Activated effector memory CD4-positive, alpha-beta T cell treated with anti-CD3 and anti-CD28 coated beads, Interleukin-2, amount 50 U/mL, for 16 hours (primary cell): Measurements from ENCODE around the gene PTPN20.
"Not testable (repeated sequence)": the region's sequence is repeated elsewhere in the genome, so short reads cannot be mapped to it uniquely, and the experiment has no call there.

Experiments used
- DNase-seq: peaks from one replicate; pipeline ENCODE4 v3.0.0-alpha.2; 2020

PTPN20 gene, protein sequence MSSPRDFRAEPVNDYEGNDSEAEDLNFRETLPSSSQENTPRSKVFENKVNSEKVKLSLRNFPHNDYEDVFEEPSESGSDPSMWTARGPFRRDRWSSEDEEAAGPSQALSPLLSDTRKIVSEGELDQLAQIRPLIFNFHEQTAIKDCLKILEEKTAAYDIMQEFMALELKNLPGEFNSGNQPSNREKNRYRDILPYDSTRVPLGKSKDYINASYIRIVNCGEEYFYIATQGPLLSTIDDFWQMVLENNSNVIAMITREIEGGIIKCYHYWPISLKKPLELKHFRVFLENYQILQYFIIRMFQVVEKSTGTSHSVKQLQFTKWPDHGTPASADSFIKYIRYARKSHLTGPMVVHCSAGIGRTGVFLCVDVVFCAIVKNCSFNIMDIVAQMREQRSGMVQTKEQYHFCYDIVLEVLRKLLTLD

DNA sequence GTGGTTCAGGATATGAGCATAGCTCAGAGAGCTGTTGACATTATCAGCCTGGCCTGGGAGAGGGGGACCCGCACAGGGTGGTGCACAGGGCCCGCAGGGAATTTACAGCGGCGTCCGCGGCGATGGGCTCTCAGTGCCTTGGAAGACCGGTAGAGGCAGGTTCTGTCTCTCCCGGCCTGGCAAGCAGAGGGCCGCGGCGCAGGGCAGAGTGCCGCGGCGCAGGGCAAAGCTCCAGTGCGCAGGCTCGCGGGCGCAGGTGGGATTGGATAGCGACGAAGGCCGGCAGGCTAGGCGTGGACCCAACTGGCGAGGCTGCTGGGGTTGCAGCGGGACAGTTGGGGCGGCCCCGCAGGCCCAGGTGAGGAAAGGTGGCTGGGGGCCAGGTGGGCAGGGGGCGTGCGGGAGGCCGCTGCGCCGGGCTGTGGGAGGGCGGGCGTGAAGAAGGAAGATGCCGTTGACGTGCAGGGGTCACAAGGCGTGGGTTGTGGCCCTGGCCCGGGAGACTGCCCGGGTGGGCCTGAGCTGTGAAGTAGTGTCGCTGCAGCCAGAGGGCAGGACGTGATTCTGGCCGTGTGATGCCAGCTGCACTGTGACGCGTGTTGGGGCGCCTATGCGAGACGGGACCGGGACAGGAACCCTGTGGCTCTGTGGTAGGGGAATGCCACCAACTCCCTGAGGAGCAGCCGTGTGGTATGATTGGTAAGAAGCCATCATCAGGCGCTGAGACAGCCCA is at the start of gene PTPN20:
PTPN20 (plus strand) TSS at position 285 of the 733 bp plus-strand sequence. CDS start 21,072 bp downstream, outside the sequence.
- DNase-seq: not testable (repeated sequence)

DNA sequence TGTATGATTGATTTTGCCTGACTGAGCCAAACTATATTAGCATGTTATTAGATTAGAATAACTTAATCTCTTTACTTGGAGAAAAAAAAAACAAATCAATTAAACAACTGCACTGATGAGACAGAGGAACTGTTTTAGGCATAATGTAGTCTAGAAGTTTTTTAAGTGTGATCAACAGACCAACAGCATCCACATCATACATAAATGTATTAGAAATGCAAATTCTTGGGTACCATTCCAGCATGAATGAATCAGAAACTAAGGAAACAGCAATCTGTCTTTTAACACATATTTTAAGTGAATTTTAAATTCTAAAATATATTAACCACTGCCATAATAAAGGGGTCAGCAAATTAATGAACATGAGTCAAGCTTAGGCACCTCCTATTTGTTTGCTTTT is 41.5 kb upstream of the PTPN20 start:
- DNase-seq: not testable (repeated sequence)

DNA sequence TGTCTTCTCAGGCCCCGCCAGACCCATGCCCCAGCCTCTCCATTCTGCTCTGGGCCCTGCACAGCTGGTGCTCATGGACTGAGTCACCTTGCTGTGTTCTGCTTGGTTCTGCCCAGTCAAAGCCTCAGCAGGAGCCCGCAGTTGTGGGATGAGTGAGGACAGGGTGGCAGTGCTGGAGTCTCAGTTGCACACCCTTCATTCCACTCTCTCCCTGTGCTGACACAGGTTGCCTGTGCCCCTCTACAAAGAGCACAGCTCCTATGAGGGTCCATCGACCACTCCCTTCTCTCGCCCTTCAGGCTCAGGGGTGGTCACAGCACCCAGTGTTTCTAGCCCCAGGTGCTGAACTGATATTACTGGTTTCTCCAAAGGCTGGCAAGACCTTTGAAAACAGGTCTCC is 39.6 kb upstream of the PTPN20 start:
- DNase-seq: not testable (repeated sequence)

DNA sequence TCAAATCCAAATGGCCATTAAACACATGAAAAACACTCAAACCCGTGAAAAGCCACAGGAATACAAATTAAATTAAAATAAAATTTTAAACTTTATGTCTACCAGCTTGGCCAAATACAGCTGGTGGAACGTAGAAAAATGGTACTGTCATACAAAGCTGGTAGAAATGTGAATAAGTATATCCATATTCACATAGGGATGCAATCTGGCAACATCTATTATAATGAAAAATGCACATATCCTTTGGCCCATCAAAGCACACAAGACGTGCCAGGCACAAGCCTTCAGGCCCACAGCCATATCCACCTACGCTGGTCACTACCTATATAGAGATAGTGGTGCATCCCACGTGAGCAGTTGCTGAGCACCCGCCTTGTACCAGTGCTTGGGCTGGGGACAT is 35.9 kb upstream of the PTPN20 start:
- not testable (repeated sequence) for DNase-seq

DNA sequence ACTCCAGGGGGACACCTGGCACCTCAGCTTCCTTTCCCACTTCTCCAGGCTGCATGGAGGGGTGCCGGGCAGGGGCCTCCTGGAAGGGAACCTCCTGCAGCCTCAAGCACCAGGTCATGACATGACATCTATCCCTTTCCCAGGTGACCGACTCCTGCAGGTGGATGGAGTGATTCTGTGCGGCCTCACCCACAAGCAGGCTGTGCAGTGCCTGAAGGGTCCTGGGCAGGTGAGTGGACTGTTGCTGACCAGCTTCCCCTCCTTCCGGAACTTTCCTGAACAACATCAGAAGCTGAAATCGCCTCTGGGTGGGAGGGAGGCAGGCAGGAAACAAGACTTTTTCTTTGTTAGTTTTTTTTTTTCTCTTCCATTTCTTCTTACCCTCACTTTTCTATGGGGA is 34.5 kb upstream of the PTPN20 start:
- not testable (repeated sequence) for DNase-seq

DNA sequence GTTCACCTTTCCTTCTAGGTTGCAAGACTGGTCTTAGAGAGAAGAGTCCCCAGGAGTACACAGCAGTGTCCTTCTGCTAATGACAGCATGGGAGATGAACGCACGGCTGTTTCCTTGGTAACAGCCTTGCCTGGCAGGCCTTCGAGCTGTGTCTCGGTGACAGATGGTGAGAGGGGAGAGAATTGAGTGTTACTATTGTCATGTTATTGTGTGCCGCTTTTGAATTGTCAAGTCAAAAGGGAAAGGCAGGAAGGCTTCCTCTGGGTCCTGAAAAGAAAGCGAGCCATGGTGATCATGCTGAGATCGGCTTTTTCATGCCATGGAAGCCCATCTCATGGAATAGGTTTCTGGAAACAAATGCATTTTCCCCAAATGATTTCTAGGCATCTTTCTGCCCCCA is 32.5 kb upstream of the PTPN20 start:
- DNase-seq: not testable (repeated sequence)

DNA sequence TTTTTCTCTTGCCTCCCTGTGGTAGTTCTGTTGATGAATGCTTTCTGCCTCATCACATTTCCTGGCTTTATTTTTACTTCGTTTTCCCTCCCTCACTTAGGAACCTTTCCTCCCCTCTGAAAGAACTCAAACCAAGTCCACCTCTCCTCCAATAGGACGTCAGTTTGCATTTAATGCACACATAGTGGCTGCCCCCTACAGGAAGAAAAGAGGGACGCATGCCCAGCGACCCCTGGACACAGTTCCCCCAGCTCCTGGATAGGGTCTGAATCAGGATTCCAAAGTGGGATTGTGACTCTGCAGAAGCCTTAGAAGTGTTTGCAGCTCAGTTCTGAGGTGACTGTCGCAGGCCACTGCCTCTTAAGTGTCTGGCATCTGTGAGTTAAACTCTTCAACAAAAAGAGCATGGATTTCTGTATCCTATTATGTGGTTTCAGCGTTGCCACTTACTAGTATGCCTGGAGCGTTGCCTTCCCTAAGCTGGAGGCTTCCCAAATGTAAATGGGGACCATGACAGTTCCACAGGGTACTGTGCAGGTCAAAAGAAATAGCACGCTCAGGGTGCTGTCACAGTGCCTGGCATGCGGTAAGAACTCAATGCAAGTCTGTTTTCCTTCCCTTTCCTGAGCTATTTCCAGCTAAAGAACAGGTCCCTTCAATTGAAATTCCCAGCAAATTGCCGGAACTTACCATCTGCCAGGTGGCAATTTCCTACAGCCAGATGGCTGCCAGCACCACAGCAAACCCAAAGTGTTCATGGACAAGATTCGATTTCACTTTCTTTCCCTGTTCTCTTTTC is 20.2 kb upstream of the PTPN20 start:
- not testable (repeated sequence) for DNase-seq

DNA sequence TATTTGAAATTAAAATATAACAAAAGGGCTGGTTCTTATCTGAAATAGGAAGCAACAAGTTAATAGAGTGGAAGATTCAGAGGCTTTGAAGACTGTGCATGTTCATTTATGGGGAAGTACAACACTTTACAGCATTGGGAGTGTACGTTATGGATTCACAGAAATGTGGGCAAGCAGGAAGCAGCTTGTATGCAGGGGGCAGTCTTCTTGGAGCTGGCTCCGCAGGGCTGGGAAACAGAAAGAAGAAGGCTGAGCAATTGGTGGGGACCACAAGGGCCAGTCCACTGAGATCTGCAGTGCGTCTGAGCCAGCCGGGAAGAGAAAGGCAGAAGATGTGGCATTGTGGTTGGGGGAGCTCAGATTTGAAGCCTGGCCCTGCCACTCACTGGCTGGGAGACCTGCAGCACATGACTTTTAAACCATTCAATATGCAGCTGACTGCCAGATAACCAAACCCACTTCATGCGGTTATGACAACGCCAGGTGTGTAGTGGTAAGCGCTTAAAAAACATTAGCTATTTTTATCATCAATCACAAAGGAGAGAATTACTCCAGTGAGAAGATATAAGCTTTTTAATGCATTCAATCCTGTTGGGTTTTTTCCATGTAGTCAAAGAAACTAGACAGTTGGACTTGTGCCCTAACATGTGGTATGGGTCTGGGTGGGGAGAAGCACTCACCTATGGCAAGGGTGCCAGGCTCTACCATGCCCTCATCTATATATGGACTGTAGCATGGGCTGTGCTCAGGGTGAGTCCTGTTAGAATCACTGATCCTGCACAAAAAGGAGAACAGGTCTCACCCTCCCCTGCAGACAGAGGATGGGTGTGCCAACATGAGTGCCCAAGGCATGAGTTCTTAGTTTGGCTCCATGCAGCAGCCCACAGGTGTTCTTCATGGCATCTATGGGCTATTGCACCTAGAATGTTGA is 14.2 kb upstream of the PTPN20 start:
- not testable (repeated sequence) for DNase-seq

DNA sequence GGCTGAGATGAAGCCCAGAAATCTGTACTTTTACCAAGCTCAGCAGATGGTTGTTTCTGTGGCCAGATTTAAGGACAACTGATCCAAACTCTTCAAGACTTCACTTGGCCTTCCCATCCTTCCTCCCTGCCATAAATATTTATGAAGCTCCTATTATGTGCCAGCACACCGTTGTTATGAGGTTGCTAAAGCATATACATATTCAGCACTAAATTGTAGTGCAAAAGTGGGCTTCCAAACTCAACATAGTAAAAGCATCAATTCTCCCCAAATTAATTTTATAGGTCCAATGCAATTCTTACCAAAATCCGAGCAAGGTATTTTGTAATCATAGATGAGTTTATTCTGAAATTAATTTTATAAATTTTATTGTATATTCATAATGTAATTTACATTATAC is 10.0 kb upstream of the PTPN20 start:
- DNase-seq: not testable (repeated sequence)

DNA sequence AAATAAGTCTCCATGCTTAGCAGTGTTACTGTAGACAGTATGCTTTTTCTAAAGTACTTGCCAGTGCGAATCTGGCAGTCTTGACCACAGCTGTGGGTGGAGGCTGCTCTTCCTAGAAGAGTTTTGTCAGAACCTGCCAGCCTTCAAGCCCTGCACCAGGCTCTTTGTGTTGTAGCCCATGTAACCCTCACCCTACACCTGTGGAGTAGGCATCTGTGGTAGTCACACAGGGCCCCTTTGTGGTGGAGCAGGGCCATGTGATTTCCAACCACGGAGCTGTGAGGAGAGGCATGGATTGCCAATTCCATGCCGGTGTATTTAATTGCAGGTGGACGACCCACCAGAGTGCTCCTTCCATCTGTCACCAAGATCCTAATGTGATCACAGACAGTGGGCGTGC is 7.4 kb upstream of the PTPN20 start:
- not testable (repeated sequence) for DNase-seq

DNA sequence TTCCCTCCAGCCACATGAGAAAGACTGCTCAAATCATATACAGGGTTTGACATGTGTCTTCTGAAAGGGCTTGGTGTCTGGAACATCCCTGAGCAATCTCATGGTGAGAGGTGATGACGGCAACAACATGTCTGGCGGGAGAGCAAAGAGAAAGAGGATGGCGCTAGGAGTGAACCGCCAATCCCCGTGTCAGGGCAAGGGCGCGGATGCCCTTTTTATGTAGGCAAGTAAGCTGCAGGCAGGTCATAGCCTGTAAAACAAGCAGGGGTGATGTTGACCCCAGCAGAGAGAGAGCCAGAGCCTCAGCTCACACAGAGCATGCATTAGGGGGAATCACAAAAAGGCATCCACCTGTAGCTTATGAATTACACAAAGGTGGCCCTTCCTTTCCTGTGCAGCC is 4.9 kb upstream of the PTPN20 start:
- not testable (repeated sequence) for DNase-seq

DNA sequence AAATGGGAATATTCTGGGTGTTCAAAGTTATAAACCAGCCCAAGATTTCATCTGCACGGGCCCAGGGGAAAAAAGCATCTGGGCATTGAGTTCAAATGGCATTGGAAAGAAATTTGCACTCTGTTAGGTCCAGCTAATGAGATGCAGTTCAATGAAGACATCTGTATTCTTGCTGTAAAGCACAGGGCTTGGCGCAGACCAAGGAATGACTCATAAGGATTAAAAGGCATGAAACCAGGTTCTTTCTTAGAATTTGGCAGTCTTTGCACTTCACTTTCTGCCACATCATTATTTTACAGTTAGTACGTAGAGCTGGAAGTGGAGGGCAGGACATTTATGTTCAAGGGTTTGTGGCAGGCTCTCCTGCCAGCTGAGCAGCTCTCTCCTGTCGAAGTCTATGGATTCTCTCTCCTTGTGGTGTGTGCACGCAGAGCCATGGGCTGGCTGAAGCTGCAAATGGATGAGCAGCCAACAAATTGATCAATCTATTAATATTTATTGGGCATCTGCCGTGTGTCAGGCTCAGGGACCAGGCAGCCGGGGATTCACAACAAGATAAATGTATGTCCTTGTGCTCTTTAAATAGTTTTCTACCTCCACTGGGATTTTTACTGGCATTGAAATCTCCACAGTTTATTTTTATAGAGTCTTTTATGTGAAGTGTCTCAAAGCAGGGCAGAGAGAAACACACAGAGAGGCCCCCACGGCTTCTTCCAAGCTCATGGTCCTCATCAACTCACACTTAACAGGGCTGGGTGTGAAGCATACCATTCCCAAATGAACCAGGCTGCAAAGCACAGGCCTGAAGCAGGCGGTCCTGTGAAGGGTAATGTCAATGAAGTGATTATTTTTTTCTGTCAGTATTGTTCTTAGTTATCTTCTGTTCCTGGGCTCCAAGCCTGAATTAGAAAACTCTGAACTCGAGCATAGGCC is 3.8 kb upstream of the PTPN20 start:
- DNase-seq: not testable (repeated sequence)

DNA sequence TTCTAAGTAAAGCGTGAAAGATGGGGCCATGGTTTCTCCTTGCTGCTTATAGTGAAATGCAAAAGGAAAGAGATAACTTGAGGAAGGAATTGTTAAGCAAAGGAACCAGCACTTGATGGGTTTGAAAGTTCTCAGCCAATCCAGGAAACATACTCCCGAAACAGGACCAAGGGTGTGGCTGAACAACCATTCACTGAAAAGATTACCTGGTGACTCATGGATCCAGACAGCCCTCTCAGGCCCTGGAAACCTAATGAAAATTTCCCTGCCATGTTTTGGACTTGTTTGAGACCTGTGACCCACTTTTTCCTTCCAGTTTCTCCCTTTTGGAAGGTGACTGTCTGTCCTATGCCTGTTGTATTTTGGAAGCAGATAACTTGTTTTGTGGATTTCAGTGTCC is 11.3 kb downstream of the PTPN20 start:
- DNase-seq: not testable (repeated sequence)

DNA sequence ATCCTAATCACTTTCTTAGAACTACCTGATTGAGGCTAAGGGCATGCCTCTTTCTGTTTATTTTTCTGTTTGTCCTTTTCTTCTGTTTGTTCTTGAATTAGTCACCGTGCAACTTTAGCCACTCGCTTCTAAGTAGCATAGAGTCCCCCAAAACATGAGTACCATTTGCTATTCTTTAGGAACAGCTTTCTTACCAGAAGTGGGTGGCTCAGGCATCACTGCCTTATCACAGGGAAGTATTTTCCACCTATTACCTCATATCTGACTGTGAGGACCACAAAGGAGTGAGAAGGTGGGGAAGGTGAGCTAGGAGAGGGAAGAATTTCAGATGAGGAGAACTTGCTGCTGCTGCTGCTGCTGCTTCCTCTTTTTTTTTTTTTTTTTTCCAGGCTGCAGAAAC is 13.9 kb downstream of the PTPN20 start:
- DNase-seq: not testable (repeated sequence)

DNA sequence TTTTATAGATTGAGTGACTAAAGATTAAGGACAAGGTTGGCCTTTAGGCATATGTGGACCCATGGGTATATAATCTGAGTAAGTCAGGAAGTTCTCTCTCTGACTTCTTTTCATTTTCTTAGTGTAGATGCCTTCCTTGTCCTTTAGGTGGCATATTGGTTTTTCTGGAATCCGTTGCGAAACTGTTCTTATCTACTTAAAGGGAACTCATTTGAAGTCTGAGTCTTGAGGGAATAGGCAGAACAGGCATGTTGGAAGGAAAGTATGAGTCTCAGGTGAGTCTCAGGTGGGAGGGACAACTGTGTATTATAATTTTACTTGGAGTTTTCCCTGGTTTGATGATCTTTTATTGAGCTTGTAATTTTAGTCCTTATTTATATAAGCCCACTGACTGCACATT is 14.6 kb downstream of the PTPN20 start:
- DNase-seq: not testable (repeated sequence)

DNA sequence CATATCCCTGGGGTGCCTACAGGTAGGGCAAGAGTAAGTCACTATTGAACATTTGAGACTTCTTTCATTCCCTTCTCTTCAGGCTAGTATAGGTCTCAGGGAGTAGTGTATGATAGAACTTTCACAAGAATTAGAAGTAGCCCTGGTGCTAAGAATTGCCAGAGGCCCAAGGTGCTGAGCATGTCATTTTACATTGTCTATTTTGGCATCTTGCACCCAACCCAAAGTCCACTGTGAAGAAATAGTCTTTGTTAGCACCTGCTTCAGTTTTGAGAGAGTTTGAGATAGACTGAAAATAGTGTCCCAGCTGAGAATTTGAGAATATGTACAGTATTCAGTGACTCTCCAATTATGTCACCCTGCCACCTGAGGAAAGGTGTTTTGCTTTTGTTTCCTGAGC is 17.6 kb downstream of the PTPN20 start:
- not testable (repeated sequence) for DNase-seq

DNA sequence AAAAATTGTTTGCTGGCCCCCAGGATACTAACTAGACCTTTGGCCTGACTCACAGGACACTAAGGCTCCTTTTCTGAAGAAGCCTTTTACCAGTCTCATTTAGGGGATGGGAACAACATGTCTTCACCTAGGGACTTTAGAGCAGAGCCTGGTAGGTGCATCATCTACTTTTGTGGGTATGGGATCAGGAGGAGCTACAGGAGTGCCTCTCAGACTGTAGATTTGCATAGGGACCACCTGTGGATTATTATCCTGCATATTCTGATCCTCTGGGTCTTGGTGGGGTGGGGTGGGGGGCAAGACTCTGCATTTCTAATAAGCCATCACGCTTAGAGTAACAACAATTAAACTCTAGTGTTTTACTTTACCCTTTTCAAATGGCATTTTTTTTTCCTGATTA is 21.2 kb downstream of the PTPN20 start:
- DNase-seq: not testable (repeated sequence)

DNA sequence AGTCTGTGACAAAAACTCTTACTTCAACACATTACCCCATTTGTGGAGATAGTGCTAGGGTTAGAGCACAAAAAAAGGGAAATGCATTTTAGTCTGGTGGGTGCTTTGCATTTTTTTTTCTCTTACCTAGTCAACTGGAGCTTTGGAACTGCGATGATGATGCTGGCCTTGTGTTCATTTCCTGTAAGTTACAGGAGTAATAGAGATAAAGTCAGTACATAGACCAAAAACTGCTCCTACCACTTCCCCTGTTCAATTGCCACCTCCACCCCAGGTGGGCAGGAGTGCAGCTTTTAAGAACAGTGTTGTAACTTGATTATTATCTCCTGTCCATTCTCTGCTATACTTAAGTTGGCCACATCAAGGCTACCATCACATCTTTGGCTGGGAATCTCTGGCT is 29.9 kb downstream of the PTPN20 start:
- not testable (repeated sequence) for DNase-seq

DNA sequence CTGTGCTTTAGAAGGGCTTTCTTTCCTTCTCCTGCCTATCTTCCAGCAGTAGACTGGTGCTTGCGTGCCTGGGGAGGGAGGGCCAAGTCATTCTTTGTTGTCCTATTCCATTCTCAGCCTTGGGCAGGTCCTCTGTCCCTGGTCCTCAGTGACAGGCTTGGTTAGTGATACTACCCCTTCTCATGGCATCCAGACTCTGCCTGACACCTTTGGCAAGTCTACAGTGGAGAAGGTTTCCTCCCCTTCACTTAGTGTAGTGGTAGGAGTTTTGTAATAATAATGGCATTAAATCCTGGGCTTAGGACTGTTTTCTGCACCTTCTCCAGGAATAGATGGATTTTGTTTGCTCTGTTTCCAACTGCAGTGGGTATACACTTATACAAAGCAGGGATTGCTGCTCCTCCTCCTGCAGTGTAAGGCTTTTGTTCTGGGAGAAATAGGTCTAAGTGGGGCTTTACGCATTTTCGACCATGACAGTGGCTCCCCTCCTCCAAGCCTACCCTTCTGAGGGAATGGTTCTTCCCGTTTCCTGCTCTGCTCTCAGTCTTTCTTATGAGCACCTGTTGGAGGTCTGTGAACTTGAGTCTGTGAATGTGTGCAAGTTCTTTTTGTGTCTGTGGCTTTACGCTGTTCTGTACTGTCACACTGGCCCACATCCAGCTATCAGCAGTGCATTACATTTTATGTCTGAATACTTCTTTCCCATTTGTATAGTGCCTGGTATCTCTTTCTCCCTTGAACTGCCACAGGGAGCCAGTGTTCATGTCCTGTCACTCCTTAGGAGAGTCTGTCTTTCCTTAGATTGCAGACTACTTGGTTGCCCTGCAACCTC is 37.7 kb downstream of the PTPN20 start:
- DNase-seq: peak; percentile 46

DNA sequence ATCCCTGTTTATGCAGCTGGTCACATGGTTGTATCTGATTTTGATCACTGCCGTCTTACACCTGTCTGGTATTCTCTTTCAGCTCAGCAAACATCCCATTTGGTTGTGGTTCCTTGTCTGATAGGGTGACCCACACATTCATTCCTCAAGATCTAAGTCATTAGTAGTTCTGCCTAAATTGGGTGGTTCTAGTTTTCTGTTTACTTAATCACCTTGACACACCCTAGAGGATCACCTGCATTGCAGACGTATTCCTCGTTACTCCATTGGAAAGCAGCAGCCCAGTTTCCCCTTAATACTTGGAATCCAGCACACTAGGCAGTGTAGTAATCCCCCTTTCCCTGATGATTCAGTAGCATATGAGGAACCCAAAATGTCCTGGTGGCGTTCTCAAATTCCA is 41.3 kb downstream of the PTPN20 start:
- DNase-seq: not testable (repeated sequence)
